IMR-90 (cell line): ENCODE results near the gene GH1. TPM values are rescaled to one million over a fixed set of nuclear protein-coding genes. Genes with fewer than 3 reads are reported as not detected.

Experiments
- ATAC-seq: fragments of 200-7000 bp; cut with Tn5 transposase; 2 replicates; pipeline ENCODE4 v1.9.1; 2020; ENCODE audit warnings: low read depth, mild to moderate bottlenecking, moderate library complexity
- BruUV-seq: library from RNA; stranded (reverse); fragments of 400-500 nt; replicated peaks from 2 replicates; lab custom pipeline; 2021; lab: Mats Ljungman, UMichigan
- CTCF ChIA-PET: fragments of 300-600 bp; formaldehyde crosslinking; extraction: SDS; loops from one replicate; lab custom pipeline; 2021; ENCODE audit warnings: antibody characterized with exemption; lab: Yijun Ruan, JAX
- POLR2A ChIA-PET: fragments of 300-600 bp; sonication (Branson Sonifier 250); formaldehyde crosslinking; loops from one replicate; lab custom pipeline; 2022; ENCODE audit warnings: antibody characterized with exemption; ENCODE audit not compliant: unreplicated experiment; lab: Charles Lee
- DNase-seq: peaks from one replicate; pipeline ENCODE4 v3.0.0; 2013
- H2AFZ ChIP-seq: replicated peaks from 2 replicates; pipeline ENCODE3; 2013; ENCODE audit warnings: low read length, mild to moderate bottlenecking; ENCODE audit not compliant: poor library complexity
- H2AK5ac ChIP-seq: 2 replicates; pipeline ENCODE4 v1.6.1; 2013; ENCODE audit warnings: low read depth, low read length, inconsistent platforms
- H2AK9ac ChIP-seq: replicated peaks from 2 replicates; pipeline ENCODE3; 2013; ENCODE audit warnings: mild to moderate bottlenecking, low read depth, low read length, moderate library complexity; ENCODE audit not compliant: poor library complexity
- H2BK120ac ChIP-seq: 2 replicates; pipeline ENCODE4 v1.6.1; 2013; ENCODE audit warnings: low read depth, low read length, inconsistent platforms
- H2BK15ac ChIP-seq: 3 replicates; pipeline ENCODE4 v1.6.1; 2013; ENCODE audit warnings: low read depth, low read length, inconsistent platforms
- H2BK20ac ChIP-seq: 2 replicates; pipeline ENCODE4 v1.6.1; 2013; ENCODE audit warnings: low read depth, mild to moderate bottlenecking, inconsistent platforms, low read length, moderate library complexity
- H2BK5ac ChIP-seq: 2 replicates; pipeline ENCODE4 v1.6.1; 2013; ENCODE audit warnings: mild to moderate bottlenecking, low read depth, low read length, inconsistent platforms; ENCODE audit not compliant: poor library complexity, severe bottlenecking
- H3K14ac ChIP-seq: replicated peaks from 2 replicates; pipeline ENCODE4 v1.6.1; 2013; ENCODE audit warnings: low read depth, low read length, inconsistent platforms
- H3K18ac ChIP-seq: 2 replicates; pipeline ENCODE4 v1.6.1; 2013; ENCODE audit warnings: low read depth, low read length, control low read depth
- H3K23ac ChIP-seq: 2 replicates; pipeline ENCODE4 v1.6.1; 2013; ENCODE audit warnings: low read depth, low read length, inconsistent platforms
- H3K27ac ChIP-seq: 2 replicates; pipeline ENCODE4 v1.5.1; 2013; ENCODE audit warnings: mild to moderate bottlenecking, control low read depth, low read length; ENCODE audit not compliant: insufficient read depth
- H3K27me3 ChIP-seq: 2 replicates; pipeline ENCODE4 v1.6.1; 2013; ENCODE audit warnings: low read length; ENCODE audit not compliant: control insufficient read depth, insufficient read depth
- H3K36me3 ChIP-seq: 2 replicates; pipeline ENCODE4 v1.6.1; 2013; ENCODE audit warnings: low read length, mixed read lengths; ENCODE audit not compliant: control insufficient read depth, insufficient read depth
- H3K4ac ChIP-seq: 2 replicates; pipeline ENCODE4 v1.6.1; 2013; ENCODE audit warnings: low read depth, low read length, inconsistent platforms
- H3K4me1 ChIP-seq: 2 replicates; pipeline ENCODE4 v1.6.1; 2013; ENCODE audit warnings: low read length, mixed read lengths; ENCODE audit not compliant: control insufficient read depth, insufficient read depth
- H3K4me2 ChIP-seq: 2 replicates; pipeline ENCODE4 v1.6.1; 2013; ENCODE audit warnings: low read depth, mild to moderate bottlenecking, control low read depth, low read length, moderate library complexity
- H3K4me3 ChIP-seq: 2 replicates; pipeline ENCODE4 v1.5.1; 2013; ENCODE audit warnings: low read depth, mild to moderate bottlenecking, control low read depth, low read length, moderate library complexity; ENCODE audit not compliant: insufficient read depth
- H3K56ac ChIP-seq: 2 replicates; pipeline ENCODE4 v1.6.1; 2013; ENCODE audit warnings: low read length, inconsistent platforms; ENCODE audit not compliant: insufficient read depth; ENCODE audit errors: extremely low read depth
- H3K79me1 ChIP-seq, 2 experiments: 2 replicates each; pipeline ENCODE4 v1.6.1; 2013; ENCODE audit warnings: low read length in 2 of 2, inconsistent platforms in 1 of 2, low read depth in 1 of 2
- H3K9ac ChIP-seq: 2 replicates; pipeline ENCODE4 v1.6.1; 2013; ENCODE audit warnings: low read depth, low read length, control low read depth
- H3K9me1 ChIP-seq: 2 replicates; pipeline ENCODE4 v1.6.1; 2013; ENCODE audit warnings: low read length, inconsistent platforms; ENCODE audit not compliant: insufficient read depth
- H3K9me3 ChIP-seq: 2 replicates; pipeline ENCODE4 v1.6.1; 2013; ENCODE audit warnings: low read length; ENCODE audit not compliant: control insufficient read depth, insufficient read depth
- H4K20me1 ChIP-seq: 2 replicates; pipeline ENCODE4 v1.6.1; 2013; ENCODE audit warnings: low read length, inconsistent platforms; ENCODE audit not compliant: insufficient read depth
- H4K5ac ChIP-seq: 2 replicates; pipeline ENCODE4 v1.6.1; 2013; ENCODE audit warnings: mild to moderate bottlenecking, low read depth, low read length, control low read depth
- H4K8ac ChIP-seq, 2 experiments: 2 replicates each; pipeline ENCODE4 v1.6.1; 2013; ENCODE audit warnings: low read depth in 2 of 2, low read length in 2 of 2, control low read depth in 1 of 2, inconsistent platforms in 1 of 2
- H4K91ac ChIP-seq: 2 replicates; pipeline ENCODE4 v1.6.1; 2013; ENCODE audit warnings: low read depth, low read length, inconsistent platforms; ENCODE audit not compliant: insufficient read depth
- CEBPB ChIP-seq: IDR thresholded peaks from 2 replicates; pipeline ENCODE4 v1.6.1; 2012; ENCODE audit warnings: low read depth, low read length, improper control_type of control experiment
- CHD1 ChIP-seq: IDR thresholded peaks from 2 replicates; pipeline ENCODE4 v1.6.1; 2012; ENCODE audit warnings: low read depth, low read length, improper control_type of control experiment
- MAFK ChIP-seq: IDR thresholded peaks from 2 replicates; pipeline ENCODE4 v1.6.1; 2012; ENCODE audit warnings: low read depth, low read length, improper control_type of control experiment
- MXI1 ChIP-seq: IDR thresholded peaks from 2 replicates; pipeline ENCODE4 v1.6.1; 2012; ENCODE audit warnings: low read depth, mild to moderate bottlenecking, low read length, moderate library complexity, borderline replicate concordance
- NFE2L2 ChIP-seq: fragments of 150-350 bp; IDR thresholded peaks from 2 replicates; pipeline ENCODE4 v1.6.1; 2016; ENCODE audit warnings: low read depth, mild to moderate bottlenecking, low read length
- POLR2A ChIP-seq: IDR thresholded peaks from 2 replicates; pipeline ENCODE4 v1.6.1; 2012; ENCODE audit warnings: mild to moderate bottlenecking, low read depth, low read length
- RAD21 ChIP-seq: IDR thresholded peaks from 2 replicates; pipeline ENCODE4 v1.6.1; 2012; ENCODE audit warnings: low read length, improper control_type of control experiment
- RFX5 ChIP-seq: IDR thresholded peaks from 2 replicates; pipeline ENCODE4 v1.8.0; 2012; ENCODE audit warnings: low read depth, mild to moderate bottlenecking, low read length, moderate library complexity
- WGBS, 2 experiments: methylation state at CpG; one replicate each; pipeline versions ENCODE4 v1.1.5 to v1.1.7; 2013; ENCODE audit warnings: missing lambda C conversion rate in 2 of 2; ENCODE audit not compliant: insufficient read length in 1 of 2; ENCODE audit errors: extremely low coverage in 2 of 2; 5-methylcytosine and 5-hydroxymethylcytosine counted together
- dilution Hi-C: fragments of 300-500 bp; cut with HindIII; formaldehyde crosslinking; loops from one replicate; pipeline ENCODE4 v1.14.3; 2018; ENCODE audit warnings: low sequenced_read_pairs; ENCODE audit not compliant: unreplicated experiment
- in situ Hi-C: fragments of 300-500 bp; cut with MboI; formaldehyde crosslinking; loops from 3 replicates; pipeline ENCODE4 v1.14.3; 2019; ENCODE audit warnings: low sequenced_read_pairs, inconsistent platforms, mixed read lengths
- intact Hi-C: fragments of 100-400 bp; cut with micrococcal nuclease; formaldehyde crosslinking; loops from 2 replicates; pipeline ENCODE4 v1.10.0; 2022
- polyA plus RNA-seq, 3 experiments: library from polyadenylated mRNA; depleted of rRNA; stranded (reverse); fragments of >200 nt; gene quantifications; 2 replicates each; pipeline ENCODE4 v1.2.3, GENCODE V29; 2012; ENCODE audit warnings: low replicate concordance in 1 of 3
- total RNA-seq: library from RNA; depleted of rRNA; stranded (reverse); fragments of >200 nt; gene quantifications from 2 replicates; pipeline ENCODE4 v1.2.3, GENCODE V29; 2012

GH1 gene
- total and polyA plus RNA-seq, 2 of the 4 experiments (the other 2 are of a cell fraction) = not detected

- no peaks in the 10 kb centered on the region for H3K36me3 ChIP-seq
- in situ Hi-C loops = loop anchor here (5.0 to 10.0 kb wide), 3 partner anchors 106 to 366 kb away; partner anchors contain the start of genes ERN1 and ICAM2
- H2AK9ac ChIP-seq = no peak overlapping the region
- no peak overlapping the region for H3K23ac ChIP-seq
- dilution Hi-C loops = no loop called here
- no peak overlapping the region for H3K14ac ChIP-seq
- H3K9ac ChIP-seq = no peak overlapping the region
- H2BK120ac ChIP-seq = no peak overlapping the region
- H3K4me3 ChIP-seq = no peak overlapping the region
- POLR2A ChIA-PET = no interaction called here
- ATAC-seq = no peak
- no peak overlapping the region for H3K4ac ChIP-seq
- H2BK5ac ChIP-seq = no peak overlapping the region
- H3K9me3 ChIP-seq = no peaks in the 10 kb centered on the region
- no peak overlapping the region for H2AFZ ChIP-seq
- no peak overlapping the region for H3K27ac ChIP-seq
- intact Hi-C loops = loop anchor here (2.0 to 10.0 kb wide), 2 partner anchors 214 to 366 kb away; no protein-coding TSS in a partner anchor
- no peak overlapping the region for H4K8ac ChIP-seq
- DNase-seq = no peak
- H3K4me1 ChIP-seq = no peaks in the 10 kb centered on the region
- H3K79me1 ChIP-seq = no peaks in the 10 kb centered on the region
- H3K18ac ChIP-seq = no peak overlapping the region
- H3K56ac ChIP-seq = no peak overlapping the region
- H4K91ac ChIP-seq = no peak overlapping the region
- no peak overlapping the region for H2BK20ac ChIP-seq
- 80% methylated on average over 1 of the region's 10 CpGs; no CpG with 5 or more reads in 1 of the 2 experiments for WGBS, 2 experiments
- H3K27me3 ChIP-seq = peaks cover 32% of the 10 kb centered on the region
- no peak overlapping the region for H2AK5ac ChIP-seq
- CTCF ChIA-PET = interaction anchor here (1.9 to 2.7 kb wide), 3 partner anchors 28 to 107 kb away, joined by 9 to 21 read pairs (median 9); no protein-coding TSS in a partner anchor
- H3K9me1 ChIP-seq = no peaks in the 10 kb centered on the region
- no peak for TF ChIP-seq NFE2L2
- no peak for TF ChIP-seq CEBPB
- TF ChIP-seq POLR2A = no peak
- TF ChIP-seq RFX5 = no peak
- TF ChIP-seq RAD21 = no peak
- no peak for TF ChIP-seq MAFK
- TF ChIP-seq MXI1 = no peak
- no peak for TF ChIP-seq CHD1
- no peaks in the 10 kb centered on the region for H4K20me1 ChIP-seq
- no peak overlapping the region for H4K5ac ChIP-seq
- no peak overlapping the region for H2BK15ac ChIP-seq
- BruUV-seq = no TSS peak
- H3K4me2 ChIP-seq = no peak overlapping the region
Observed at GRCh38 chr17:63918305-63918704, 334 bp downstream of the GH1 start.
